Nephron (organoid): ENCODE data around the gene ETV4.
A peak's percentile ranks its signal among the peaks of the same experiment; 100 is the strongest.

ENCODE experiments used
- H3K27ac Mint-ChIP-seq, 3 experiments: 2 replicates each; pipeline ENCODE4 v1.8.0; 2020; ENCODE audit warnings: mixed read lengths in 3 of 3, mild to moderate bottlenecking in 2 of 3, moderate library complexity in 1 of 3
- H3K27me3 Mint-ChIP-seq: 2 replicates; pipeline ENCODE4 v1.8.0; 2021; ENCODE audit warnings: low read depth, mild to moderate bottlenecking, moderate library complexity, mixed read lengths
- H3K36me3 Mint-ChIP-seq: 2 replicates; pipeline ENCODE4 v1.8.0; 2020; ENCODE audit warnings: low read depth, mixed read lengths
- H3K4me1 Mint-ChIP-seq: 2 replicates; pipeline ENCODE4 v1.8.0; 2020; ENCODE audit warnings: mixed read lengths
- H3K4me3 Mint-ChIP-seq, 3 experiments: 2 replicates each; pipeline ENCODE4 v1.8.0; 2020; ENCODE audit warnings: mild to moderate bottlenecking in 3 of 3, mixed read lengths in 3 of 3, moderate library complexity in 2 of 3
- H3K9me3 Mint-ChIP-seq: 2 replicates; pipeline ENCODE4 v1.8.0; 2020; ENCODE audit warnings: mixed read lengths
- CTCF ChIP-seq, 3 experiments: fragments of 200-600 bp; sonication (generic); IDR thresholded peaks; one replicate each; pipeline ENCODE4 v1.5.0; 2021; ENCODE audit warnings: antibody characterized with exemption in 3 of 3; ENCODE audit not compliant: unreplicated experiment in 3 of 3

The ETV4 gene

GRCh38 chr17:43579566-43580140 is 33.5 kb upstream of the ETV4 start:
- Mint-ChIP-seq H3K27ac (peak overlapping the region; percentile 19 to 55 (median 27)), H3K4me3 (peak overlapping the region in 1 of 3 experiments; percentile 7), H3K27me3 (peaks cover 54% of the 10 kb centered on the region), H3K36me3 (no peaks in the 10 kb centered on the region), H3K4me1 (peaks cover 53% of the 10 kb centered on the region), H3K9me3 (no peaks in the 10 kb centered on the region)
- TF ChIP-seq CTCF (IDR thresholded peaks at IDR 0.05; ENCODE audit: unreplicated experiment in 3 of 3), result no peak

GRCh38 chr17:43578699-43579565 is 32.8 kb upstream of the ETV4 start:
- no peaks in the 10 kb centered on the region for H3K36me3 Mint-ChIP-seq
- no peaks in the 10 kb centered on the region for H3K9me3 Mint-ChIP-seq
- peak overlapping the region in 1 of 3 experiments; percentile 16 for H3K4me3 Mint-ChIP-seq
- peak overlapping the region; percentile 19 to 61 (median 55) for H3K27ac Mint-ChIP-seq
- TF ChIP-seq CTCF (IDR thresholded peaks at IDR 0.05; ENCODE audit: unreplicated experiment in 3 of 3), result no peak
- peaks cover 55% of the 10 kb centered on the region for H3K27me3 Mint-ChIP-seq
- peaks cover 52% of the 10 kb centered on the region for H3K4me1 Mint-ChIP-seq

GRCh38 chr17:43578404-43578698 is 32.2 kb upstream of the ETV4 start:
- TF ChIP-seq CTCF (IDR thresholded peaks at IDR 0.05; ENCODE audit: unreplicated experiment in 3 of 3), result no peak
- Mint-ChIP-seq H3K36me3 (no peaks in the 10 kb centered on the region), H3K4me3 (peak overlapping the region in 1 of 3 experiments; percentile 16), H3K27me3 (peaks cover 49% of the 10 kb centered on the region), H3K9me3 (no peaks in the 10 kb centered on the region), H3K4me1 (peaks cover 52% of the 10 kb centered on the region), H3K27ac (peak overlapping the region; percentile 55 to 76 (median 61))

GRCh38 chr17:43577664-43578403 is 31.7 kb upstream of the ETV4 start:
- no peak for TF ChIP-seq CTCF (IDR thresholded peaks at IDR 0.05; ENCODE audit: unreplicated experiment in 3 of 3)
- no peaks in the 10 kb centered on the region for H3K9me3 Mint-ChIP-seq
- no peaks in the 10 kb centered on the region for H3K36me3 Mint-ChIP-seq
- H3K4me3 Mint-ChIP-seq, result peak overlapping the region in 1 of 3 experiments; percentile 7
- H3K27me3 Mint-ChIP-seq, result peaks cover 49% of the 10 kb centered on the region
- peak overlapping the region; percentile 55 to 76 (median 61) for H3K27ac Mint-ChIP-seq
- H3K4me1 Mint-ChIP-seq, result peaks cover 52% of the 10 kb centered on the region

- H3K36me3 Mint-ChIP-seq, result no peaks in the 10 kb centered on the region
- peaks cover 47% of the 10 kb centered on the region for H3K4me1 Mint-ChIP-seq
- no peak overlapping the region for H3K27ac Mint-ChIP-seq
- TF ChIP-seq CTCF (IDR thresholded peaks at IDR 0.05; ENCODE audit: unreplicated experiment in 3 of 3), result peak; percentile 94 to 96 (median 95)
- H3K9me3 Mint-ChIP-seq, result no peaks in the 10 kb centered on the region
- H3K4me3 Mint-ChIP-seq, result no peak overlapping the region
- H3K27me3 Mint-ChIP-seq, result peaks cover 49% of the 10 kb centered on the region
Observed at GRCh38 chr17:43576563-43577229, 30.6 kb upstream of the ETV4 start.
